ENCODE data around the gene SLC15A1.

DNA sequence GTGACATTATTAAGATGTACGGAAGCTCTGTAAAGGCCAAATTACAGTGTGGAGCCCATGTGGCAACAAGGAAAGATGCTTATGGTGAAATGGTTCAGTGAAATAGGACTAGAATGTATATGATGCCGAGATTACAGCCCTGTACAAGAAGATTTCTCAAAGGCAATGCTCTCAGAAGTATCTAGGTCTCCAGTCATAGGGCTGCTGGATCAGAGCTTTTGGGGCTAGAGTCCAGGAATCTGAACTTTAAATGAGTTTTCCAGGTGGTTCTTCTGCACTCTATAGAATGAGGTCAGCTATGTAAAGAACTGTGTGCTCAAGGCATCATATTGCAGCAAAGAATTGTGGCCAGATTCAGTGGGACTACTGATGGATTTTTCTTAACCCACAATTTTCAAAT is 100.2 kb downstream of the SLC15A1 start:
- TF ChIP-seq, protein P1, sequence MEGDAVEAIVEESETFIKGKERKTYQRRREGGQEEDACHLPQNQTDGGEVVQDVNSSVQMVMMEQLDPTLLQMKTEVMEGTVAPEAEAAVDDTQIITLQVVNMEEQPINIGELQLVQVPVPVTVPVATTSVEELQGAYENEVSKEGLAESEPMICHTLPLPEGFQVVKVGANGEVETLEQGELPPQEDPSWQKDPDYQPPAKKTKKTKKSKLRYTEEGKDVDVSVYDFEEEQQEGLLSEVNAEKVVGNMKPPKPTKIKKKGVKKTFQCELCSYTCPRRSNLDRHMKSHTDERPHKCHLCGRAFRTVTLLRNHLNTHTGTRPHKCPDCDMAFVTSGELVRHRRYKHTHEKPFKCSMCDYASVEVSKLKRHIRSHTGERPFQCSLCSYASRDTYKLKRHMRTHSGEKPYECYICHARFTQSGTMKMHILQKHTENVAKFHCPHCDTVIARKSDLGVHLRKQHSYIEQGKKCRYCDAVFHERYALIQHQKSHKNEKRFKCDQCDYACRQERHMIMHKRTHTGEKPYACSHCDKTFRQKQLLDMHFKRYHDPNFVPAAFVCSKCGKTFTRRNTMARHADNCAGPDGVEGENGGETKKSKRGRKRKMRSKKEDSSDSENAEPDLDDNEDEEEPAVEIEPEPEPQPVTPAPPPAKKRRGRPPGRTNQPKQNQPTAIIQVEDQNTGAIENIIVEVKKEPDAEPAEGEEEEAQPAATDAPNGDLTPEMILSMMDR (IDR thresholded peaks at IDR 0.05): no peak
- no peak for TF ChIP-seq POLR2A (IDR thresholded peaks at IDR 0.05)

Data from esophagus squamous epithelium (tissue), 4 donors.